ENCODE measurements around the gene PCBD1.
"Not testable (repeated sequence)": the region's sequence is repeated elsewhere in the genome, so short reads cannot be mapped to it uniquely, and the experiment has no call there.

Gene PCBD1

GRCh38 chr10:70887804-70888800 is at the start of gene PCBD1:
Gene PCBD1, minus strand, starts transcription at chr10:70888565. Its CDS starts 32 bp downstream, at chr10:70888533.
- peak; percentile 66 for DNase-seq

GRCh38 chr10:70937661-70938060 is 49.3 kb upstream of the PCBD1 start:
- no peak for DNase-seq

- no peak for DNase-seq
These were observed 47.7 kb upstream of the PCBD1 start for GRCh38 chr10:70936111-70936510.

DNA sequence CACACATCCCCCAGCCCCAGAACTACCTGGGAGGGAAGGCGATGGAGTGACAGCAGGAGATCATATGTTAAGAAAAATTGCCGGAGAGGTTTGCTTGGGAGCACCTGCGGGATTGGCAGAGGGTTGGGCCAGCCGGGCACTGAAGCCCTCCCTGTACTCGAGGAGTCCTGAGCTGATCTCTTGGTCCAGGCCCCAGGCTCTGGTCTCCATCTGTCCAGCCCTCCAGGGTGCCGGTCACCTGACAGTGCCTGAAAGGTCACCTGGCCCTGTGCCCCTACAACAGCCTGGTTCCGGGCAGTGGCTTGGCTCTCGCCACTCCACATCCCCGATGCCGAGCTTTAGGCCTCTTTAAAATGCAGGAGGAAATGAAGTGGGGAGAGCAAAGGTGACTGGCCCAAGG is 47.3 kb upstream of the PCBD1 start:
- DNase-seq, result no peak

- no peak for DNase-seq
These were observed 46.8 kb upstream of the PCBD1 start for GRCh38 chr10:70935125-70935625.

GRCh38 chr10:70934701-70935100 is 46.3 kb upstream of the PCBD1 start:
- DNase-seq, result no peak

GRCh38 chr10:70932392-70933196 is 44.2 kb upstream of the PCBD1 start:
- no peak for DNase-seq

GRCh38 chr10:70931168-70931815 is 42.9 kb upstream of the PCBD1 start:
- DNase-seq, result no peak

GRCh38 chr10:70930263-70931000 is 42.1 kb upstream of the PCBD1 start:
- no peak for DNase-seq

DNA sequence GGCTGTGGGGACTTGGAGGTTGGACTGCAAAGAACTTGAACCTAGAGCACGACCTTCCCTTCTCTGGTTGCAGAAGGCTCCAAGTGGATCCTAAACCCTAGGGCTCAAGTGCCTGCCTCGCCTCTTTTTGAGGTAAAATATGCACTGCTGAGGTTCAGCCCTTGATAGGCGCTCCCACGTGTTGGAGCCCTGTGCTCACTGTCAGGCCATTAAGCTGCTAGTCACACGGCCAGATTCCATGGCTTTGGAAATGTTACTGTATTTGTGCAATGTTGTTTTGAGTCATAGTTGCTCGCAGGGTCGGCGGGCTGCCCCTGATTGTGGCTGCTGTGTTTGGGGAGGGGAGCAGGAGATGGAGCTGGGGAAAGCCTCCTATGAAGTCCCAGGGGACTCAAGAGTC is 39.8 kb upstream of the PCBD1 start:
- no peak for DNase-seq

DNA sequence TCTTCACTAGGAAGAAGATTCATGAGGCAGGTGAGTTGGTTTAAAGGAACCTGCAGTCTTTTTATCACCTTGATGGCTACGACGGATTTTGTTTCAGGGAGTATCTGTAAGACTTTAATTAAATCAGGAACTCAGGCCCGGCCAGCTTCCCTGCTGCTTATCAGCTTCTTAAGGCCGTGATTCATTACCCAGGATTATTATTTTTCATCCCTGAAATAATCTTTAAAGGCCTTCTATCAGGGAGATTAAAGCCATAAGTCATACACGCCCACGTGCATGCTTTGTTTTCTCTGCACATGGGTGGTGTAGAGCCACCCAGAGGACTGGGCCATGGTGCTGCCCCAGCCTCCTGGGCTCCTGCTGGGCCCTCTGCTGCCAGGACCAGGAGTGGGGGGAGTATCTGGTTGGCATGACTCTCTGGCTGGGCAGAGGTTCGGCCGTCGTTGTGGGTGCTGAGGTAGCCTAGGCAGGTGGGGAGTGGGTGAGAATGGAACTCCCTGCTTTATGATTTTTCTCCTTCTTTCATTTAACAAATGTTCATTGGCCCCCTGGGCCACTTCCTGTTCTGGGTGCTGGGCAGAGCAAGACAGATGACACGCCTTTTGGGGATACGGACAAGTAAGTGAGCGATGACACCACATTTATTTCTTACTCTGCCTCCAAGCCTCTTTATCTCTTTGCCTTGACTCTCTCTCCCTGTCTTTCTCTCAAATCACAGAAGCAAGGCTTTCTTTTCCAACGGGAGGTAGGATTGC is 39.0 kb upstream of the PCBD1 start:
- no peak for DNase-seq

DNA sequence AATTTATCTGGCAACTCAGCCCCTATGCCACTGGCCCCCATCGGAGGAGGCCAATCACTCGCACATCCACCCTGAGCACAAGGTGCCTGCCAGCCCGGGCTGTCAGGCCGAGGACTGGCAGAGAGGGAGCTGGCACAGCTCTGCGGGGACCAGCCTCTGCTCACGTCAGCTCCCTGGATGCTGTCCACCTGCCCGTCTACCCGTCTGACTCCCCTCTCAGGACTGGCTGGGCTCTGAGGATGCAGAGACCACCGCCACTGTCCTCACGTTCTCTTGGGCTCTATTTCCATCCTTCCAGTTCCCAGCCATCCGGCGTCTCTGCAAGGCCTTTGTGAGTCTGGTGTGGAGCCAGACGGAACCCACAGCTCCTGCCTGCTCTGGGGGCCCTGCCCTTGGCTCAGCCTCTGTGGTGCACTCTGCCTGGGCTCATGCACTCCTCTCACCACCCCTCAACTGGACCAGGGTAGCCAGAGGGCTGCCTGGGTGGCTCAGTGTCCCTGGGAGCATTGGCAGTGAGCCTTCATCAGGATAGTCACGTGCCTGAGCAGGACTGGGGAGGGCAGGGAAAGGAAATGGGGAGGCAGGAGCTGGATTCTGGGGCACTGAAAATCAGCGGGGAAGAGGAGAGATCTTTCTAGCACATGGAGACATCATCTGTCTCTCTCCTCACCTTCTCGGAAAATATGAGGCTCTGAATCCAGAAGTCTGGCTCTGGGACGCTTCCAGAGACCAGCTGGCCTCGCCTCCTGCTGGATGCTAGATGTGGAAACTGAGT is 38.0 kb upstream of the PCBD1 start:
- no peak for DNase-seq

GRCh38 chr10:70925377-70926225 is 37.2 kb upstream of the PCBD1 start:
- DNase-seq, result peak; percentile 69

GRCh38 chr10:70923696-70924095 is 35.3 kb upstream of the PCBD1 start:
- no peak for DNase-seq

GRCh38 chr10:70921285-70921684 is 32.9 kb upstream of the PCBD1 start:
- no peak for DNase-seq

- no peak for DNase-seq
These were observed 32.2 kb upstream of the PCBD1 start for GRCh38 chr10:70920519-70920918.

- not testable (repeated sequence) for DNase-seq
These were observed 31.5 kb upstream of the PCBD1 start for GRCh38 chr10:70919906-70920305.

DNA sequence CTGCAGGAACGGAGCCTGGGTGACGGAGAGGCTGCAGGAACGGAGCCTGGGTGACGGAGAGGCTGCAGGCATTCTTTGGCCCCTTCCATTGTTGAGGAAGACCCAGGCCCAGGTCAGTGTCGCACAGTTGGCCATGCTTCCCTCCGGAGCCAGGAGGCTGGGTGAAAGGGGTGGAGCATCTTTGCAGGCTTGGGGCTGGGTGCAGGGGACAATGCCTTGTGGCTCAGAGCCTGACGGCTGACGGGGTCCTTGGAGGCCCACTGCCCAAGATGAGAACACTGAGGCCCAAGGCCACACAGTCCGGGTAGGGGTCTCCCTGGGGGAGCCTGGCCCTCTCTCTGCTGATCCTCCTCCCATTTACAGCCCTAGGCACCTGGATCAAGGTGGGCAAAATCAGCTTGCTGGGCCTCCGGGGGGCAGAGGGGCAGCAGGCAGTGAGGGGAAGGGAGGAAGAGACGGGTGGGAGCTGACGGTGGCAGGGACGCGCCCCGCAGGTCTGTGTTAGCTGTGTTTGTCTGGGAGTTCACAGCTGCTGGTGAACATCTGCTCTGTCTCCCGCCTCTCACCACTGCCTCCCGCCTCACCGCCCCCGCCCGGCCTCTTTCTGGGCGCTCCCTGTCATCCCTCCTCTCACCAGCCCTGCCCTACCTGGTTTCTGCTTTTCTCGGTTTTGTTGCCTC is 30.6 kb upstream of the PCBD1 start:
- DNase-seq, result no peak

- DNase-seq, result no peak
These were observed 29.3 kb upstream of the PCBD1 start for GRCh38 chr10:70917635-70918034.

Measured in activated CD4-positive, alpha-beta T cell treated with anti-CD3 and anti-CD28 coated beads for 48 hours (primary cell).